Esophagus muscularis mucosa (tissue), 4 donors: ENCODE results near the gene AKAP13. TPM values are rescaled to one million over a fixed set of nuclear protein-coding genes. Genes with fewer than 3 reads are reported as not detected.

Experiments
- DNase-seq: peaks from one replicate; pipeline ENCODE4 v3.0.0-alpha.2; 2017; ENCODE audit errors: extremely low spot score
- H3K27ac ChIP-seq, 4 donors: fragments of 200-600 bp; sonication (generic); replicated peaks in 1 of 4; 1 replicate in 3 of 4; 2 replicates in 1 of 4; pipeline ENCODE4 v1.5.1; 2016 to 2019; ENCODE audit warnings: mild to moderate bottlenecking in 1 of 4
- H3K27me3 ChIP-seq, 4 donors: fragments of 200-600 bp; sonication (generic); one replicate each; pipeline versions ENCODE4 v1.5.1 to v1.6.0; 2016 to 2019
- H3K36me3 ChIP-seq, 4 donors: fragments of 200-600 bp; sonication (generic); one replicate each; pipeline ENCODE4 v1.5.1; 2016 to 2019
- H3K4me1 ChIP-seq, 4 donors: fragments of 200-600 bp; sonication (generic); one replicate each; pipeline ENCODE4 v1.5.1; 2016 to 2019
- H3K4me3 ChIP-seq, 4 donors: fragments of 200-600 bp; sonication (generic); 1 replicate in 2 of 4; 2 replicates in 2 of 4; pipeline ENCODE4 v1.5.1; 2016 to 2019; ENCODE audit warnings: mild to moderate bottlenecking in 4 of 4, moderate library complexity in 1 of 4
- H3K9me3 ChIP-seq, 4 donors: fragments of 200-600 bp; sonication (generic); 1 replicate in 3 of 4; 2 replicates in 1 of 4; pipeline ENCODE4 v1.5.1; 2016 to 2019
- EP300 ChIP-seq: sonication (generic); formaldehyde crosslinking; IDR thresholded peaks from one replicate; pipeline ENCODE4 v1.6.1; 2017; ENCODE audit warnings: antibody characterized with exemption
- POLR2A ChIP-seq: fragments of 450-650 bp; IDR thresholded peaks from one replicate; pipeline ENCODE4 v1.6.1; 2017; ENCODE audit warnings: antibody characterized with exemption, moderate library complexity, mild to moderate bottlenecking, low read depth
- POLR2AphosphoS5 ChIP-seq, 2 donors: sonication (generic); formaldehyde crosslinking; IDR thresholded peaks; one replicate each; pipeline ENCODE4 v1.6.1; 2017; ENCODE audit warnings: antibody characterized with exemption in 2 of 2
- WGBS: methylation state at CpG from one replicate; pipeline ENCODE4 v1.1.5; 2018; 5-methylcytosine and 5-hydroxymethylcytosine counted together
- intact Hi-C: fragments of 100-400 bp; cut with DNase I; formaldehyde crosslinking; loops from one replicate; pipeline ENCODE4 v1.15.1; 2023
- total RNA-seq, 4 donors: library from RNA; depleted of rRNA; stranded (reverse); fragments of >200 nt; gene quantifications; one replicate each; pipeline versions ENCODE4 v1.1.0 to v1.2.1, GENCODE V29; 2016
- TF ChIP-seq, protein P1 (sequence below), 3 experiments: fragments of 200-600 bp in 2 of 3; fragments of 450-650 bp in 1 of 3; sonication (generic) in 2 of 3; IDR thresholded peaks; one replicate each; pipeline ENCODE4 v1.5.1; 2017 to 2019; ENCODE audit warnings: antibody characterized with exemption in 3 of 3, mild to moderate bottlenecking in 2 of 3, moderate library complexity in 1 of 3

AKAP13 gene
- total RNA-seq, 4 donors from 2014 or later, result 232 to 323 (median 284) TPM

DNA sequence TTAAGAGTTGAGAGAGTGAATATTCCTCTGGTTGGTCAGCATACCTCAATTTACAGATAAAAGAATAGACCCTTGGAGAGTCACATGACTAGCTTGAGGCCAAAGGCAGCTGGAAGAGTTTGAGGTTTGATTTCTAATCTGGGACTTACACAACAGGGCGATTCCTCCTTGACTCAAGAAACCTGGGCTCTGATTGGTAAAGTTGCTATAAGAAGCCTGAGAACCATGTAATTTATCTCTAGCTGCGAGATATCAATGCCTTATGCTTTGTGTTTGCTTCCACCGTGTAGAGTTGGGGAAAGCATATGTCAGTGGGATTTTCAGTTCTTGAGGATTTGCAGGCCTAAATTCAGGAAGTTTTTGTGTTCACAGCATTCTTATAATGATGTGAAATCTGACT, 208.3 kb downstream of the AKAP13 start:
- H3K36me3 ChIP-seq, result peaks cover 0 to 25% (median 9%) of the 10 kb centered on the region in 4 donors
- TF ChIP-seq, protein P1, sequence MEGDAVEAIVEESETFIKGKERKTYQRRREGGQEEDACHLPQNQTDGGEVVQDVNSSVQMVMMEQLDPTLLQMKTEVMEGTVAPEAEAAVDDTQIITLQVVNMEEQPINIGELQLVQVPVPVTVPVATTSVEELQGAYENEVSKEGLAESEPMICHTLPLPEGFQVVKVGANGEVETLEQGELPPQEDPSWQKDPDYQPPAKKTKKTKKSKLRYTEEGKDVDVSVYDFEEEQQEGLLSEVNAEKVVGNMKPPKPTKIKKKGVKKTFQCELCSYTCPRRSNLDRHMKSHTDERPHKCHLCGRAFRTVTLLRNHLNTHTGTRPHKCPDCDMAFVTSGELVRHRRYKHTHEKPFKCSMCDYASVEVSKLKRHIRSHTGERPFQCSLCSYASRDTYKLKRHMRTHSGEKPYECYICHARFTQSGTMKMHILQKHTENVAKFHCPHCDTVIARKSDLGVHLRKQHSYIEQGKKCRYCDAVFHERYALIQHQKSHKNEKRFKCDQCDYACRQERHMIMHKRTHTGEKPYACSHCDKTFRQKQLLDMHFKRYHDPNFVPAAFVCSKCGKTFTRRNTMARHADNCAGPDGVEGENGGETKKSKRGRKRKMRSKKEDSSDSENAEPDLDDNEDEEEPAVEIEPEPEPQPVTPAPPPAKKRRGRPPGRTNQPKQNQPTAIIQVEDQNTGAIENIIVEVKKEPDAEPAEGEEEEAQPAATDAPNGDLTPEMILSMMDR (IDR thresholded peaks at IDR 0.05), result no peak
- TF ChIP-seq POLR2A (no peak), POLR2AphosphoS5 (IDR thresholded peaks at IDR 0.05) (no peak), EP300 (no peak)
- intact Hi-C loops, result loop anchor here (10.0 kb wide), 1 partner anchor 104 kb away; no protein-coding TSS in a partner anchor
- 42% methylated on average over 3 of the region's 3 CpGs for WGBS
- no peaks in the 10 kb centered on the region for H3K9me3 ChIP-seq
- no peak for DNase-seq
- H3K27me3 ChIP-seq, result no peaks in the 10 kb centered on the region
- peaks cover 68 to 85% (median 77%) of the 10 kb centered on the region in 4 donors for H3K4me1 ChIP-seq
- no peak overlapping the region for H3K4me3 ChIP-seq
- peak overlapping the region; percentile 52 to 83 (median 64) for H3K27ac ChIP-seq

- 34% methylated on average over 2 of the region's 2 CpGs for WGBS
- Histone ChIP-seq H3K9me3 (no peaks in the 10 kb centered on the region), H3K27ac (peak overlapping the region; percentile 52 to 83 (median 64)), H3K27me3 (no peaks in the 10 kb centered on the region), H3K4me3 (no peak overlapping the region), H3K4me1 (peaks cover 59 to 79% (median 67%) of the 10 kb centered on the region in 4 donors), H3K36me3 (peaks cover 0 to 25% (median 9%) of the 10 kb centered on the region in 4 donors)
- intact Hi-C loops, result loop anchor here (10.0 kb wide), 1 partner anchor 105 kb away; no protein-coding TSS in a partner anchor
- TF ChIP-seq POLR2A (no peak), EP300 (no peak), POLR2AphosphoS5 (IDR thresholded peaks at IDR 0.05) (peak in 1 of 2 donors; percentile 52)
- no peak for DNase-seq
Observed at GRCh38 chr15:85589851-85590250, 209.4 kb downstream of the AKAP13 start.

GRCh38 chr15:85591622-85592021, 211.2 kb downstream of the AKAP13 start:
- intact Hi-C loops, result no loop called here
- peaks cover 48 to 74% (median 68%) of the 10 kb centered on the region in 4 donors for H3K4me1 ChIP-seq

GRCh38 chr15:85592148-85592547, 211.7 kb downstream of the AKAP13 start:
- TF ChIP-seq EP300 (no peak), POLR2A (no peak), POLR2AphosphoS5 (IDR thresholded peaks at IDR 0.05) (no peak)
- TF ChIP-seq, protein P1 (IDR thresholded peaks at IDR 0.05), result peak in 1 of 3 experiments; percentile 24
- intact Hi-C loops, result no loop called here
- Histone ChIP-seq H3K9me3 (no peaks in the 10 kb centered on the region), H3K36me3 (peaks cover 0 to 20% (median 3%) of the 10 kb centered on the region in 4 donors), H3K4me3 (no peak overlapping the region), H3K27ac (peak overlapping the region; percentile 24 to 70 (median 51)), H3K4me1 (peaks cover 53 to 78% (median 73%) of the 10 kb centered on the region in 4 donors), H3K27me3 (no peaks in the 10 kb centered on the region)
- 7% methylated on average over 3 of the region's 3 CpGs for WGBS
- DNase-seq, result no peak

More at GRCh38 chr15:85591622-85592021, 211.2 kb downstream of the AKAP13 start:
- Histone ChIP-seq H3K27me3 (no peaks in the 10 kb centered on the region), H3K4me3 (no peak overlapping the region), H3K27ac (peak overlapping the region; percentile 14 to 70 (median 32)), H3K9me3 (no peaks in the 10 kb centered on the region), H3K36me3 (peaks cover 0 to 25% (median 6%) of the 10 kb centered on the region in 4 donors)
- DNase-seq, result no peak
- WGBS, result 89% methylated on average over 4 of the region's 4 CpGs
- TF ChIP-seq EP300 (no peak), POLR2A (no peak), POLR2AphosphoS5 (IDR thresholded peaks at IDR 0.05) (no peak)
- TF ChIP-seq, protein P1 (IDR thresholded peaks at IDR 0.05), result no peak

DNA sequence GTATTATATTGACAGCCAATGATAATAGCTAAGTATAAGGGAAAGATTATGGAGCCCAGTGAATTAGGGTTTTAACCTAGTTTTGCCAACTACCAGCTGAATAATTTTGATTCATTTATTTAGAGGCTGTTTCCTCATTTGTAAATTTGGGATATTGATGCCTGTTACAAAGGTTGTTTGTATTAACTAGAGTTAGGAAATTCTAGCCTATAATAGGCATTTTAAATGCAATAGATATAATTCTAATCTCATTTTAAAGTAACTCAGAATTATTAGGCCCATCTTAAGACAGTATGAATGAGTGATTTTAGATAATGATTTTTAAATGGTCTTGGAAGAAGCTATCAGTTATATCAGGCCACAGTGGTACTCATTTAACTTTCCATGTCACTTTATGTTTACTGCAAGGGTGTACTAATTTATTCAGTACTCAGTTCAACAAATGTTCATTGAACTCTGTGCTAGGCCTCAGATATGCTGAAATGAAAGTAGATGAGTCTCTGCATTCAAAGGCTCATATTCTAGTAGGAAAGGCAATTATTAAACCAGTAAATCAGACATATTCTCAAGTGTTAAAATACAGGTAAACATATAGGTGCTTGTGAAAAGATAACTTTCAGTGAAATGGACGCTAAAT, 213.5 kb downstream of the AKAP13 start:
- WGBS, result 97% methylated on average over 1 of the region's 1 CpG
- Histone ChIP-seq H3K4me3 (no peak overlapping the region), H3K27me3 (no peaks in the 10 kb centered on the region), H3K27ac (no peak overlapping the region), H3K4me1 (peaks cover 49 to 82% (median 76%) of the 10 kb centered on the region in 4 donors), H3K9me3 (no peaks in the 10 kb centered on the region), H3K36me3 (peaks cover 0 to 9% (median 2%) of the 10 kb centered on the region in 4 donors)
- DNase-seq, result no peak
- TF ChIP-seq, protein P1 (IDR thresholded peaks at IDR 0.05), result no peak
- TF ChIP-seq POLR2AphosphoS5 (IDR thresholded peaks at IDR 0.05), result no peak
- TF ChIP-seq EP300, result no peak
- TF ChIP-seq POLR2A, result no peak
- intact Hi-C loops, result no loop called here
